Right atrium auricular region (tissue), 2 donors: ENCODE measurements around the gene FLT4. TPM values are rescaled to one million over a fixed set of nuclear protein-coding genes. Genes with fewer than 3 reads are reported as not detected.

ENCODE experiments used
- DNase-seq: peaks from one replicate; pipeline ENCODE4 v3.0.0-alpha.2; 2019; ENCODE audit warnings: low spot score
- H3K27ac ChIP-seq, 2 donors: fragments of 200-600 bp; sonication (generic); 1 replicate in 1 of 2; 2 replicates in 1 of 2; pipeline ENCODE4 v1.5.1; 2016 to 2019
- H3K27me3 ChIP-seq, 2 donors: fragments of 200-600 bp; sonication (generic); one replicate each; pipeline versions ENCODE4 v1.5.1 to v1.6.0; 2017 to 2019
- H3K36me3 ChIP-seq: fragments of 200-600 bp; sonication (generic); one replicate; pipeline ENCODE4 v1.5.1; 2016
- H3K4me1 ChIP-seq, 2 donors: fragments of 200-600 bp; sonication (generic); one replicate each; pipeline versions ENCODE4 v1.5.1 to v1.6.0; 2017 to 2019
- H3K4me3 ChIP-seq, 2 donors: fragments of 200-600 bp; sonication (generic); 1 replicate in 1 of 2; 2 replicates in 1 of 2; pipeline ENCODE4 v1.5.1; 2017 to 2019; ENCODE audit warnings: mild to moderate bottlenecking in 1 of 2, moderate library complexity in 1 of 2
- H3K9me3 ChIP-seq, 2 donors: fragments of 200-600 bp; sonication (generic); one replicate each; pipeline ENCODE4 v1.5.1; 2019
- total RNA-seq, 2 donors: library from RNA; depleted of rRNA; stranded (reverse); fragments of >200 nt; gene quantifications; one replicate each; pipeline ENCODE4 v1.1.0, GENCODE V29; 2016
- TF ChIP-seq, protein P1 (sequence below), 2 donors: fragments of 200-600 bp; sonication (generic); IDR thresholded peaks; one replicate each; pipeline ENCODE4 v1.5.1; 2019; ENCODE audit warnings: antibody characterized with exemption in 2 of 2

FLT4 gene
- 1 to 10 TPM; 2.0 to 4.2 TPM for total RNA-seq

GRCh38 chr5:180649297-180650039, at the start of gene FLT4:
TSS of gene FLT4 (minus strand) at chr5:180649600. CDS start at chr5:180649545, 55 bp downstream.
- Histone ChIP-seq H3K4me3 (peak within 1 kb of the TSS; percentile 39 to 56), H3K27ac (peak within 1 kb of the TSS in 1 of 2 donors; percentile 26), H3K4me1 (peaks cover 0 to 37% of the 10 kb centered on the region in 2 donors), H3K36me3 (no peaks in the 10 kb centered on the region), H3K9me3 (no peaks in the 10 kb centered on the region), H3K27me3 (peaks cover 0 to 9% of the 10 kb centered on the region in 2 donors)
- TF ChIP-seq, protein P1, sequence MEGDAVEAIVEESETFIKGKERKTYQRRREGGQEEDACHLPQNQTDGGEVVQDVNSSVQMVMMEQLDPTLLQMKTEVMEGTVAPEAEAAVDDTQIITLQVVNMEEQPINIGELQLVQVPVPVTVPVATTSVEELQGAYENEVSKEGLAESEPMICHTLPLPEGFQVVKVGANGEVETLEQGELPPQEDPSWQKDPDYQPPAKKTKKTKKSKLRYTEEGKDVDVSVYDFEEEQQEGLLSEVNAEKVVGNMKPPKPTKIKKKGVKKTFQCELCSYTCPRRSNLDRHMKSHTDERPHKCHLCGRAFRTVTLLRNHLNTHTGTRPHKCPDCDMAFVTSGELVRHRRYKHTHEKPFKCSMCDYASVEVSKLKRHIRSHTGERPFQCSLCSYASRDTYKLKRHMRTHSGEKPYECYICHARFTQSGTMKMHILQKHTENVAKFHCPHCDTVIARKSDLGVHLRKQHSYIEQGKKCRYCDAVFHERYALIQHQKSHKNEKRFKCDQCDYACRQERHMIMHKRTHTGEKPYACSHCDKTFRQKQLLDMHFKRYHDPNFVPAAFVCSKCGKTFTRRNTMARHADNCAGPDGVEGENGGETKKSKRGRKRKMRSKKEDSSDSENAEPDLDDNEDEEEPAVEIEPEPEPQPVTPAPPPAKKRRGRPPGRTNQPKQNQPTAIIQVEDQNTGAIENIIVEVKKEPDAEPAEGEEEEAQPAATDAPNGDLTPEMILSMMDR (IDR thresholded peaks at IDR 0.05) = no peak
- DNase-seq = no peak

GRCh38 chr5:180699042-180699441, 49.6 kb upstream of the FLT4 start:
- H3K4me3 ChIP-seq = no peak overlapping the region
- no peak for DNase-seq
- no peak overlapping the region for H3K27ac ChIP-seq
- TF ChIP-seq, protein P1 (IDR thresholded peaks at IDR 0.05) = no peak
- H3K4me1 ChIP-seq = no peaks in the 10 kb centered on the region
- H3K9me3 ChIP-seq = peaks cover 0 to 32% of the 10 kb centered on the region in 2 donors
- H3K36me3 ChIP-seq = no peaks in the 10 kb centered on the region
- H3K27me3 ChIP-seq = no peaks in the 10 kb centered on the region

DNA sequence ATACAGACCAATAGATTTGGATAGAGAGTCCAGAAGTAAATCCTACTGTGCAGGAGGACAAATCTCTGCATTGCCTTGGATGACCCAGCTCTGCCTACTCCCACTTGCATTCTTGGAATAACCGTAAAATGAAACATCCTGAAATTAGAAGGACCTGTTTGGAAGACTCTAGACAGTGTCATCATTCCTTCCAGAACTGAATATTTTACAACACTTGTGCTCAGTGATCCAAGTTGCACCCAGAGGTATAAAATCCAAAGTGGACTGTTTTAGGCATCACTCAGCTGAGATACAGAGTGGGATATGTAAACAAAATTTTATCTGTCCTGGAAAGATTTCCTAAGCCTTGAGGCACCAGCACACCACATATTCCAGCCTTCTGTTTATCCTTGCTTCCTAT, 46.7 kb upstream of the FLT4 start:
- TF ChIP-seq, protein P1 (IDR thresholded peaks at IDR 0.05) = no peak
- Histone ChIP-seq H3K27me3 (no peaks in the 10 kb centered on the region), H3K36me3 (no peaks in the 10 kb centered on the region), H3K4me3 (no peak overlapping the region), H3K4me1 (no peaks in the 10 kb centered on the region), H3K27ac (no peak overlapping the region), H3K9me3 (peaks cover 0 to 32% of the 10 kb centered on the region in 2 donors)
- DNase-seq = no peak

GRCh38 chr5:180692429-180692828, 43.0 kb upstream of the FLT4 start:
- H3K4me1 ChIP-seq = no peaks in the 10 kb centered on the region
- no peak overlapping the region for H3K4me3 ChIP-seq
- peaks cover 0 to 20% of the 10 kb centered on the region in 2 donors for H3K9me3 ChIP-seq
- DNase-seq = no peak
- TF ChIP-seq, protein P1 (IDR thresholded peaks at IDR 0.05) = no peak
- H3K36me3 ChIP-seq = no peaks in the 10 kb centered on the region
- H3K27ac ChIP-seq = no peak overlapping the region
- H3K27me3 ChIP-seq = no peaks in the 10 kb centered on the region

DNA sequence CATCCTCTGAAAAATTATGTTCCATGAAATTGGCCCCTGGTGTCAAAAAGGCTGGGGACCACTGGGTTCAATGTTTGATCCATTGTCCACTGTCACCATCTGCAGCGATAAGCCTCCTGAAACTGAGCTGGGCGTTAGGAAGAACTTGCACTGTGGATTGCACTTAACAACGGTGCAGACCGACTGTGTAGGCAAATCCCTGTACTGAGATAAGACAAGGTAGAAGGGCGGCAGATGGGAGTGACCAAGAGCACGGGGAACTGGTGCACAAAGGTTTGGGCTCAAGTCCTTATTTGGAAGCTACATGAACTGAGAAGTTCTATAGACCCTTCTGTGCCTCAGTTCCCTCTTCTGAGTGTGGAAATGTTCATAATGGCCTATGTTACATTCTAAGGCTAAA, 41.6 kb upstream of the FLT4 start:
- no peaks in the 10 kb centered on the region for H3K27me3 ChIP-seq
- no peak overlapping the region for H3K4me3 ChIP-seq

More for the DNA sequence above, 41.6 kb upstream of the FLT4 start:
- no peak for DNase-seq
- Histone ChIP-seq H3K9me3 (peaks cover 0 to 12% of the 10 kb centered on the region in 2 donors), H3K36me3 (no peaks in the 10 kb centered on the region), H3K27ac (no peak overlapping the region), H3K4me1 (no peaks in the 10 kb centered on the region)
- TF ChIP-seq, protein P1 (IDR thresholded peaks at IDR 0.05) = no peak
